Neural crest cell (in vitro differentiated cells): ENCODE measurements around the gene MSS51. TPM values are rescaled to one million over a fixed set of nuclear protein-coding genes. Genes with fewer than 3 reads are reported as not detected.

Source experiments
- DNase-seq: peaks from one replicate; pipeline ENCODE4 v3.0.0; 2021; ENCODE audit warnings: low read depth, mixed read lengths, low spot score
- H3K27ac Mint-ChIP-seq: one replicate; pipeline ENCODE4 v1.8.0; 2021; ENCODE audit warnings: mild to moderate bottlenecking, mixed read lengths; ENCODE audit not compliant: unreplicated experiment
- H3K27me3 Mint-ChIP-seq: 2 replicates; pipeline ENCODE4 v1.8.0; 2021; ENCODE audit warnings: low read depth, mild to moderate bottlenecking, mixed read lengths
- H3K36me3 Mint-ChIP-seq: 2 replicates; pipeline ENCODE4 v1.8.0; 2021; ENCODE audit warnings: low read depth, mild to moderate bottlenecking, mixed read lengths
- H3K4me1 Mint-ChIP-seq: 2 replicates; pipeline ENCODE4 v1.8.0; 2021; ENCODE audit warnings: mixed read lengths
- H3K4me3 Mint-ChIP-seq: one replicate; pipeline ENCODE4 v1.8.0; 2021; ENCODE audit warnings: mild to moderate bottlenecking, mixed read lengths
- H3K9me3 Mint-ChIP-seq: 2 replicates; pipeline ENCODE4 v1.8.0; 2021; ENCODE audit warnings: mixed read lengths
- CTCF ChIP-seq: fragments of 200-600 bp; sonication (generic); conservative IDR thresholded peaks from 2 replicates; pipeline ENCODE4 v1.5.0; 2021; ENCODE audit warnings: antibody characterized with exemption, mild to moderate bottlenecking
- total RNA-seq: library from RNA; stranded (reverse); gene quantifications from 2 replicates; pipeline ENCODE4 v1.2.1, GENCODE V29; 2021

Gene MSS51
- total RNA-seq, 1 donor from 2014 or later = 2.6 TPM

DNA sequence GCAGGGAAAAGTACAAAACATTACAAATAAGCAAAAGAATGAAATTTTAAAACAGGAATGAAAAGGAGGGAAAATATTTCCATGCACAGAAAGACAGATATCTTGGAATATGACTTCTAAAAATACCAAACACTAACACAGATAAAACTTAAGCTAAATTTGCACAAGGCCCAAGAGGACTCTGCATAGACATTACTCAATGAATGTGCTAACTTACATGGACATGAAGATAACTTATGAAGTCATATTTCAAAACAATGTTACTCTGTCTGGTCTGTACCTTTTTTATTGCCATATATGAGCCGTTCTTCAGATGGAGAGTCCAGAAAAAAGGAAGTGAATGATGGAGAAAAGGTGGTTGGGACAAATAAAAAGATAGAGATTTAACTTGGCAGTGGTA, 15.0 kb upstream of the MSS51 start:
- no peak for DNase-seq
- no peaks in the 10 kb centered on the region for H3K27me3 Mint-ChIP-seq
- TF ChIP-seq CTCF = no peak
- H3K9me3 Mint-ChIP-seq = no peaks in the 10 kb centered on the region
- no peaks in the 10 kb centered on the region for H3K36me3 Mint-ChIP-seq
- no peaks in the 10 kb centered on the region for H3K4me1 Mint-ChIP-seq
- no peak overlapping the region for H3K4me3 Mint-ChIP-seq
- no peak overlapping the region for H3K27ac Mint-ChIP-seq

- DNase-seq = no peak
- Mint-ChIP-seq H3K27me3 (no peaks in the 10 kb centered on the region), H3K4me1 (no peaks in the 10 kb centered on the region), H3K27ac (no peak overlapping the region), H3K4me3 (no peak overlapping the region), H3K9me3 (no peaks in the 10 kb centered on the region), H3K36me3 (no peaks in the 10 kb centered on the region)
- no peak for TF ChIP-seq CTCF
Observed at GRCh38 chr10:73446926-73447325, 13.6 kb upstream of the MSS51 start.

GRCh38 chr10:73444457-73444856, 11.1 kb upstream of the MSS51 start:
- no peak for TF ChIP-seq CTCF
- no peak for DNase-seq
- no peaks in the 10 kb centered on the region for H3K27me3 Mint-ChIP-seq
- H3K4me3 Mint-ChIP-seq = no peak overlapping the region
- no peaks in the 10 kb centered on the region for H3K4me1 Mint-ChIP-seq
- no peak overlapping the region for H3K27ac Mint-ChIP-seq
- H3K36me3 Mint-ChIP-seq = no peaks in the 10 kb centered on the region
- H3K9me3 Mint-ChIP-seq = no peaks in the 10 kb centered on the region

GRCh38 chr10:73439605-73440312, 6.4 kb upstream of the MSS51 start:
- Mint-ChIP-seq H3K4me1 (no peaks in the 10 kb centered on the region), H3K36me3 (no peaks in the 10 kb centered on the region), H3K9me3 (no peaks in the 10 kb centered on the region), H3K4me3 (no peak overlapping the region), H3K27me3 (no peaks in the 10 kb centered on the region), H3K27ac (no peak overlapping the region)
- no peak for DNase-seq
- TF ChIP-seq CTCF = no peak

DNA sequence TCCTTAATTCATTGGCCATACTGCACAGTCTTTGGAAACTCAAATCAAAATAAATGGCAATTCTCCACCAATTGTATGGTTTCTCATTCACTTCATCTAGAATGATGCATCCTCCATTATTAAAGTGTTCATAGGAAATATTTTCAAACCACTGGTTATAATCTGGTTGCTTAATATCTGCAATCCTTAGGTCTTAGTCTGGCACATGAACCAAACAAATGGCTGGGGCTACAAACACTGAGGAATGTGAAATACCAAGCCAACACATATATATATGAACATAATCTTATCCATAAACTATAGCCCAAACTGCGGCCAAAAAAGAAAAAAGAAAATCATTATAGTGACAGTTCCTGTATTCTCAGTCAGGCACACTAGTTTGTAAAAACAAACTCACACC, 5.7 kb upstream of the MSS51 start:
- TF ChIP-seq CTCF = no peak
- Mint-ChIP-seq H3K27me3 (no peaks in the 10 kb centered on the region), H3K27ac (no peak overlapping the region), H3K4me3 (no peak overlapping the region), H3K36me3 (no peaks in the 10 kb centered on the region), H3K4me1 (no peaks in the 10 kb centered on the region), H3K9me3 (no peaks in the 10 kb centered on the region)
- DNase-seq = no peak
